ENCODE data around the gene RPS14. TPM values are rescaled to one million over a fixed set of nuclear protein-coding genes. Genes with fewer than 3 reads are reported as not detected.

The RPS14 gene
- total and polyA plus RNA-seq, 2 of the 8 experiments (the other 6 are each of a cell fraction or from before 2014, with no cell fraction given): 2,548 to 6,423 TPM

GRCh38 chr5:150447188-150447587, 2.4 kb downstream of the RPS14 start:
- H3K79me2 ChIP-seq (ENCODE audit: control insufficient read depth in 1 of 2, insufficient read depth in 2 of 2, low read length in 2 of 2): peaks cover 14 to 35% of the 10 kb centered on the region in 2 experiments

More at GRCh38 chr5:150447188-150447587, 2.4 kb downstream of the RPS14 start:
- no peak overlapping the region for H3K14ac ChIP-seq (ENCODE audit: insufficient read length)
- no peak overlapping the region; a peak in 1 of 7 replicates for H3K9ac ChIP-seq (replicated peaks in 1 of 4; ENCODE audit: extremely low read depth in 1 of 4, low read depth in 3 of 4, low read length in 3 of 4)
- no peaks in the 10 kb centered on the region for H3K27me3 ChIP-seq (replicated peaks in 1 of 4; ENCODE audit: control insufficient read depth in 3 of 4, extremely low read depth in 1 of 4, insufficient read depth in 3 of 4, low read length in 3 of 4)
- no peak overlapping the region for H2BK120ac ChIP-seq (replicated peaks; ENCODE audit: low read depth, low read length)
- H3K79me1 ChIP-seq (ENCODE audit: low read depth, low read length): peaks cover 4% of the 10 kb centered on the region
- H2AK5ac ChIP-seq (ENCODE audit: low read depth, low read length): no peak overlapping the region
- 96% methylated on average over 6 of the region's 6 CpGs; no CpG with 5 or more reads in 1 of the 2 experiments for WGBS, 2 experiments (ENCODE audit: extremely low coverage in 1 of 2, insufficient coverage in 1 of 2, insufficient read length in 1 of 2, insufficient replicate concordance in 2 of 2, low coverage in 1 of 2, low lambda C conversion rate in 2 of 2, missing lambda C conversion rate in 1 of 2)
- POLR2A ChIA-PET (ENCODE audit: partially characterized antibody): interaction anchor here (0.9 to 7.7 kb wide), 22 partner anchors 10 to 228 kb away, joined by 3 to 51 read pairs (median 4); partner anchors contain the start of genes CD74 and TCOF1
- peaks cover 19 to 31% of the 10 kb centered on the region in 2 experiments for H4K20me1 ChIP-seq (replicated peaks in 1 of 2; ENCODE audit: control insufficient read depth in 1 of 2, insufficient read depth in 2 of 2, low read length in 2 of 2)
- no peak overlapping the region for H2BK20ac ChIP-seq (ENCODE audit: low read length)
- peak overlapping the region; percentile 48; the same call in 1 of the 2 replicates for H3K27ac ChIP-seq (ENCODE audit: low read depth, low read length)
- no peak overlapping the region for H2AFZ ChIP-seq (ENCODE audit: low read length)
- peaks cover 12% of the 10 kb centered on the region for H3K23me2 ChIP-seq (ENCODE audit: low read depth, low read length)
- no peak for DNase-seq (ENCODE audit: low read depth in 1 of 2, low spot score in 2 of 2)
- no peaks in the 10 kb centered on the region for H3K9me3 ChIP-seq (ENCODE audit: insufficient read depth in 2 of 2, low read depth in 1 of 2, low read length in 1 of 2)
- FAIRE-seq: no peak
- H2BK5ac ChIP-seq (ENCODE audit: low read depth, low read length): no peak overlapping the region
- TF ChIP-seq FOSL1 (IDR thresholded peaks at IDR 0.05; ENCODE audit: insufficient read depth, low read depth, low read length) (no peak), ASH2L (IDR thresholded peaks at IDR 0.05; ENCODE audit: low read length) (no peak), KDM4A (IDR thresholded peaks at IDR 0.05; ENCODE audit: low read depth, low read length, severe bottlenecking) (no peak), POLR2A (IDR thresholded peaks at IDR 0.05; ENCODE audit: control extremely low read depth in 1 of 2, low read depth in 2 of 2, low read length in 2 of 2) (peak in 1 of 2 experiments; percentile 36; a peak in 1 of 3 replicates)
- H2BK12ac ChIP-seq (ENCODE audit: low read depth, low read length): no peak overlapping the region
- H3K4me2 ChIP-seq (ENCODE audit: insufficient read depth in 1 of 2, low read depth in 2 of 2, low read length in 2 of 2): peak overlapping the region; percentile 90 to 99; a peak in 1 of 4 replicates
- peak overlapping the region in 1 of 4 experiments; percentile 97; a peak in 1 of 8 replicates for H3K4me3 ChIP-seq (ENCODE audit: extremely low read depth in 1 of 4, insufficient read depth in 2 of 4, low read depth in 3 of 4, low read length in 4 of 4)
- no peak overlapping the region for H3K23ac ChIP-seq (ENCODE audit: insufficient read length)
- no peak overlapping the region for H3K18ac ChIP-seq (ENCODE audit: extremely low read depth, low read length)
- H4K8ac ChIP-seq (ENCODE audit: extremely low read depth, insufficient read depth, low read length): no peak overlapping the region
- H4K91ac ChIP-seq (replicated peaks; ENCODE audit: insufficient read length, low read length): no peak overlapping the region
- H4K5ac ChIP-seq (ENCODE audit: insufficient read length, low read depth, low read length): no peak overlapping the region
- peaks cover 0 to 12% (median 7%) of the 10 kb centered on the region in 4 experiments; a peak in 6 of 7 replicates for H3K4me1 ChIP-seq (replicated peaks in 1 of 4; ENCODE audit: control insufficient read depth in 3 of 4, insufficient read depth in 4 of 4, low read length in 3 of 4)
- H3K4ac ChIP-seq (replicated peaks; ENCODE audit: insufficient read length, low read depth, low read length): no peak overlapping the region
- CTCF ChIA-PET (ENCODE audit: partially characterized antibody): interaction anchor here (0.6 to 3.1 kb wide), 8 partner anchors 9 to 112 kb away, joined by 3 to 17 read pairs (median 3); no protein-coding TSS in a partner anchor
- H3K56ac ChIP-seq (replicated peaks; ENCODE audit: insufficient read length, low read depth, low read length): no peak overlapping the region
- H2BK15ac ChIP-seq (ENCODE audit: low read length): no peak overlapping the region
- peaks cover 44 to 59% (median 51%) of the 10 kb centered on the region in 4 experiments for H3K36me3 ChIP-seq (ENCODE audit: control insufficient read depth in 2 of 4, insufficient read depth in 4 of 4, low read length in 3 of 4)
